Measurements from ENCODE around the gene ST3GAL6.

Gene ST3GAL6

DNA sequence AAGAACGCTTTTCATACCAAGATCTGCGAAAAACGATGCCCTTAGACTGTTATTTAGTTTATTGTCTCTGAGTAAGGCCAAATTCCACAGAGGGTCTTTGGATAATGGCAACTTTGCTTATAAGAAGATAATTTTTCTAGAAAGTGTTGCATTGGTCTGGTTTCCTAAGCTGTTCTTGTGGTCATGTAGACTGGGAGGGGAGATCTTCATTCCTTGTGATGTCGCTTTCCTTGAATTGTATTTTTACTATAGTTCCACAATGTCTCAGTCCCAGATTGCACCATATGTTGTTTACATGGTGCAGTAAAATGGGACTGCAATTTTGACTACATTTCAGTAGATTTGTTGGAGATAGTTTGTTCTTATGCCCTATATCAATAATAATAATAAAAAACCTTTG lies 28.8 kb upstream of the ST3GAL6 start:
- peak in 1 of 2 donors; percentile 54 for DNase-seq
- no CpG with 5 or more reads among the region's 4 CpGs for WGBS (ENCODE audit: extremely low coverage, insufficient coverage, insufficient read length)
- Histone ChIP-seq H3K4me3 (ENCODE audit: low read depth, low read length) (no peak overlapping the region), H3K4me2 (ENCODE audit: low read length) (peak overlapping the region; percentile 95), H3K79me2 (ENCODE audit: control insufficient read depth, insufficient read depth, low read length, poor library complexity) (peaks cover 12% of the 10 kb centered on the region), H3K79me1 (ENCODE audit: low read length) (peaks cover 15% of the 10 kb centered on the region), H2BK120ac (ENCODE audit: insufficient read depth, low read length, poor library complexity) (no peak overlapping the region), H3K18ac (ENCODE audit: low read length) (no peak overlapping the region), H4K8ac (ENCODE audit: low read depth, low read length) (no peak overlapping the region), H3K9ac (ENCODE audit: low read length) (no peak overlapping the region), H3K23ac (ENCODE audit: low read length) (no peak overlapping the region), H3K4me1 (ENCODE audit: control insufficient read depth in 1 of 2, insufficient read depth in 2 of 2, low read length in 2 of 2) (peaks cover 6% of the 10 kb centered on the region in 2 experiments), H4K12ac (ENCODE audit: low read depth, low read length) (no peak overlapping the region), H2AK5ac (ENCODE audit: low read length) (no peak overlapping the region), H2BK12ac (ENCODE audit: low read length) (no peak overlapping the region), H4K91ac (ENCODE audit: low read depth, low read length) (no peak overlapping the region), H3K27ac (ENCODE audit: low read depth, low read length) (no peak overlapping the region), H3K36me3 (ENCODE audit: control insufficient read depth in 1 of 2, insufficient read depth in 2 of 2, low read length in 2 of 2) (no peaks in the 10 kb centered on the region), H2BK5ac (ENCODE audit: low read depth, low read length, poor library complexity) (no peak overlapping the region), H3K27me3 (ENCODE audit: insufficient read depth, low read length) (no peaks in the 10 kb centered on the region), H2AFZ (ENCODE audit: insufficient read depth, low read length, poor library complexity) (no peak overlapping the region), H3K4ac (ENCODE audit: low read depth, low read length) (no peak overlapping the region), H3K9me3 (ENCODE audit: insufficient read depth, low read depth, low read length) (no peaks in the 10 kb centered on the region), H3K14ac (ENCODE audit: low read length) (no peak overlapping the region)

DNA sequence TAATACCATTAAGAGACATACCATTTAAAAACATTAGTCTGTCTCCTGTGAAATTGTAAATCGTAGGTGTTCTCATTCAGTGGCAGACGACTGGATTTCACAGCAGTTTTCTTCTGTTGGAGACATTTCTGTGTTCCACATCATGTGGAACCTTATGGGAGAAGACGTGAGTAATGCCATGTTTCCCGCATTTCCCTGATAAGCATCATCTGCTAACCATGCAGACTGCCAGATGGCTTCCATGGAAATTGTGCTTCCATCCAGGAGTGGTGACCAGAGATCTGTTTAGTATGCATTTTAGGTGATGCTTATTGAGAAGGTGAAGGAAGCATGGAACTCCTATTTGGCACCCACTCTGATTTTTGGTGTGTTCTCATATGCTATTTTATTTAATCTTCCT lies 28.4 kb upstream of the ST3GAL6 start:
- Histone ChIP-seq H3K23ac (ENCODE audit: low read length) (no peak overlapping the region), H3K4me2 (ENCODE audit: low read length) (no peak overlapping the region), H3K27me3 (ENCODE audit: insufficient read depth, low read length) (no peaks in the 10 kb centered on the region), H4K91ac (ENCODE audit: low read depth, low read length) (no peak overlapping the region), H2AK5ac (ENCODE audit: low read length) (no peak overlapping the region), H2BK12ac (ENCODE audit: low read length) (no peak overlapping the region), H3K18ac (ENCODE audit: low read length) (no peak overlapping the region), H3K79me1 (ENCODE audit: low read length) (peaks cover 15% of the 10 kb centered on the region), H3K36me3 (ENCODE audit: control insufficient read depth in 1 of 2, insufficient read depth in 2 of 2, low read length in 2 of 2) (no peaks in the 10 kb centered on the region), H3K4me3 (ENCODE audit: low read depth, low read length) (no peak overlapping the region), H3K4ac (ENCODE audit: low read depth, low read length) (no peak overlapping the region), H3K14ac (ENCODE audit: low read length) (no peak overlapping the region), H2BK120ac (ENCODE audit: insufficient read depth, low read length, poor library complexity) (no peak overlapping the region), H3K27ac (ENCODE audit: low read depth, low read length) (no peak overlapping the region), H4K12ac (ENCODE audit: low read depth, low read length) (no peak overlapping the region), H3K79me2 (ENCODE audit: control insufficient read depth, insufficient read depth, low read length, poor library complexity) (peaks cover 12% of the 10 kb centered on the region), H3K4me1 (ENCODE audit: control insufficient read depth in 1 of 2, insufficient read depth in 2 of 2, low read length in 2 of 2) (peaks cover 6% of the 10 kb centered on the region in 2 experiments), H2AFZ (ENCODE audit: insufficient read depth, low read length, poor library complexity) (no peak overlapping the region), H2BK5ac (ENCODE audit: low read depth, low read length, poor library complexity) (no peak overlapping the region), H3K9ac (ENCODE audit: low read length) (no peak overlapping the region), H3K9me3 (ENCODE audit: insufficient read depth, low read depth, low read length) (no peaks in the 10 kb centered on the region), H4K8ac (ENCODE audit: low read depth, low read length) (no peak overlapping the region)
- peak; percentile 75 to 91 for DNase-seq
- WGBS (ENCODE audit: extremely low coverage, insufficient coverage, insufficient read length) = no CpG with 5 or more reads among the region's 4 CpGs

DNA sequence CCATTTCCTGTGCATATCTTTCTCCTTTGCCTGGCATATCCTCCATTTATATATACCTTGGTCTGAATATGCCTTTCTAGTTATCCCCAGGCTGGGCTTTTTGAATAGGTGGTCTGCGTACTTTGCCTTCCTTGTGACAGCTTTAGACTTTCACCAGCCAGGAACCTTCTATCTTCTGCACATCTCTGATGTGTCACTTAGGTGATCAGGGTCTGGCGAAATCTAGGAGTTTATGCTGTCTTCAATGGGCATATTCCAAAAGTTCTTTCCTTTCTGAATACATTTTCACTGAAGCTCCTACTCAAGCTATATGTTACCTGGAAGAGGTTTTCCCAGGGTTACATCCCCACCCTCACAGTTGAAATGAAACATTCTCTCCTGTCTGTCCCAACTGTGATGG lies 27.8 kb upstream of the ST3GAL6 start:
- no peak overlapping the region for H3K18ac ChIP-seq (ENCODE audit: low read length)
- peaks cover 12% of the 10 kb centered on the region for H3K79me2 ChIP-seq (ENCODE audit: control insufficient read depth, insufficient read depth, low read length, poor library complexity)
- H3K4me1 ChIP-seq (ENCODE audit: control insufficient read depth in 1 of 2, insufficient read depth in 2 of 2, low read length in 2 of 2) = peaks cover 6% of the 10 kb centered on the region in 2 experiments
- H2BK12ac ChIP-seq (ENCODE audit: low read length) = no peak overlapping the region
- H4K12ac ChIP-seq (ENCODE audit: low read depth, low read length) = no peak overlapping the region
- peak; percentile 64 to 82 for DNase-seq
- H3K9ac ChIP-seq (ENCODE audit: low read length) = no peak overlapping the region
- H2BK5ac ChIP-seq (ENCODE audit: low read depth, low read length, poor library complexity) = no peak overlapping the region
- no peak overlapping the region for H4K91ac ChIP-seq (ENCODE audit: low read depth, low read length)
- H2AK5ac ChIP-seq (ENCODE audit: low read length) = no peak overlapping the region
- no peaks in the 10 kb centered on the region for H3K9me3 ChIP-seq (ENCODE audit: insufficient read depth, low read depth, low read length)
- H3K36me3 ChIP-seq (ENCODE audit: control insufficient read depth in 1 of 2, insufficient read depth in 2 of 2, low read length in 2 of 2) = no peaks in the 10 kb centered on the region
- no peak overlapping the region for H3K23ac ChIP-seq (ENCODE audit: low read length)
- H2AFZ ChIP-seq (ENCODE audit: insufficient read depth, low read length, poor library complexity) = no peak overlapping the region
- H4K8ac ChIP-seq (ENCODE audit: low read depth, low read length) = no peak overlapping the region
- no peak overlapping the region for H3K4ac ChIP-seq (ENCODE audit: low read depth, low read length)
- no peak overlapping the region for H2BK120ac ChIP-seq (ENCODE audit: insufficient read depth, low read length, poor library complexity)
- H3K14ac ChIP-seq (ENCODE audit: low read length) = no peak overlapping the region
- H3K27ac ChIP-seq (ENCODE audit: low read depth, low read length) = no peak overlapping the region
- WGBS (ENCODE audit: extremely low coverage, insufficient coverage, insufficient read length) = no CpG with 5 or more reads among the region's 2 CpGs
- peaks cover 15% of the 10 kb centered on the region for H3K79me1 ChIP-seq (ENCODE audit: low read length)
- H3K4me2 ChIP-seq (ENCODE audit: low read length) = no peak overlapping the region
- no peak overlapping the region for H3K4me3 ChIP-seq (ENCODE audit: low read depth, low read length)
- no peaks in the 10 kb centered on the region for H3K27me3 ChIP-seq (ENCODE audit: insufficient read depth, low read length)

DNA sequence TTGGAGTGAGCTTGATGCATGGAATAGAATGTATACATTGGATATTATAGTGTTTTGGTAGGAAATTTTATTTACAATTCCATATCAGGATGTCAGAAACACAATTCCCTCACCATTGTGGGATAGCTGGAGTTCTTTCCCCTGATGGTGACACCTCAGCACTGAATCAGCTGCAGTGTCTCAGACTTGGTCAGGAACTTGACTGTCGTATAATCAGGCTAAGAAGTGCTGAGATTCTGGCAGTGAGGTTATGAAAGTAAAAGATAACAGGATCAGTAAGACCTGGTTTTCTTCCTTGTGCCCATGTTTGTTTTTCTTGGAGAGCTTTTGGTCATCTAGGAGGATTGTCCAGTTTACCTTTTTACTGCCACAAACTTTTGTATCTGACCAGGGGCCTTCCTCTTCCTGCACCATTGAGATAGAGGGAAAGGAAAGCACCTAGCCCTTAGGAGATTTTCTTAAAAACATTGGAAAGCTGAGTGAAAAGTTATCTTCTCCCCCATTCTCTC lies 27.3 kb upstream of the ST3GAL6 start:
- Histone ChIP-seq H3K36me3 (ENCODE audit: control insufficient read depth in 1 of 2, insufficient read depth in 2 of 2, low read length in 2 of 2) (no peaks in the 10 kb centered on the region), H4K12ac (ENCODE audit: low read depth, low read length) (no peak overlapping the region), H2BK5ac (ENCODE audit: low read depth, low read length, poor library complexity) (no peak overlapping the region), H2BK120ac (ENCODE audit: insufficient read depth, low read length, poor library complexity) (no peak overlapping the region), H3K79me2 (ENCODE audit: control insufficient read depth, insufficient read depth, low read length, poor library complexity) (peaks cover 12% of the 10 kb centered on the region), H3K79me1 (ENCODE audit: low read length) (peaks cover 15% of the 10 kb centered on the region), H3K27me3 (ENCODE audit: insufficient read depth, low read length) (no peaks in the 10 kb centered on the region), H3K23ac (ENCODE audit: low read length) (no peak overlapping the region), H2AK5ac (ENCODE audit: low read length) (no peak overlapping the region), H3K4ac (ENCODE audit: low read depth, low read length) (no peak overlapping the region), H3K18ac (ENCODE audit: low read length) (no peak overlapping the region), H3K4me1 (ENCODE audit: control insufficient read depth in 1 of 2, insufficient read depth in 2 of 2, low read length in 2 of 2) (peaks cover 6% of the 10 kb centered on the region in 2 experiments), H3K14ac (ENCODE audit: low read length) (no peak overlapping the region), H2BK12ac (ENCODE audit: low read length) (no peak overlapping the region), H2AFZ (ENCODE audit: insufficient read depth, low read length, poor library complexity) (no peak overlapping the region), H3K4me2 (ENCODE audit: low read length) (no peak overlapping the region), H4K8ac (ENCODE audit: low read depth, low read length) (no peak overlapping the region), H3K4me3 (ENCODE audit: low read depth, low read length) (no peak overlapping the region), H3K9ac (ENCODE audit: low read length) (no peak overlapping the region), H3K9me3 (ENCODE audit: insufficient read depth, low read depth, low read length) (no peaks in the 10 kb centered on the region), H3K27ac (ENCODE audit: low read depth, low read length) (no peak overlapping the region), H4K91ac (ENCODE audit: low read depth, low read length) (no peak overlapping the region)
- no CpG with 5 or more reads among the region's 1 CpG for WGBS (ENCODE audit: extremely low coverage, insufficient coverage, insufficient read length)
- DNase-seq = peak; percentile 33 to 54

Measured in trophoblast cell (in vitro differentiated cells and primary cell).